K562 (cell line): ENCODE measurements around the gene ELOF1. TPM values are rescaled to one million over a fixed set of nuclear protein-coding genes. Genes with fewer than 3 reads are reported as not detected.

Experiments
- CBFA2T2 ChIP-seq: fragments of 450-650 bp; conservative IDR thresholded peaks from 2 replicates; pipeline ENCODE4 v1.6.1; 2017; ENCODE audit warnings: mild to moderate bottlenecking
- DMBX1 ChIP-seq: fragments of 250-450 bp; sonication (Bioruptor Pico); IDR thresholded peaks from 2 replicates; pipeline ENCODE4 v1.8.0; 2022; ENCODE audit warnings: inconsistent platforms, mild to moderate bottlenecking, moderate library complexity, borderline replicate concordance
- FOXA3 ChIP-seq, 2 experiments: fragments of 450-650 bp in 1 of 2; sonication (generic) in 1 of 2; formaldehyde crosslinking; IDR thresholded peaks in 1 of 2; conservative IDR thresholded peaks in 1 of 2; 2 replicates each; pipeline versions ENCODE4 v1.4.0 to v1.8.0; 2020 to 2022; ENCODE audit warnings: mild to moderate bottlenecking in 2 of 2, missing genetic modification reagents in 1 of 2
- GATAD2B ChIP-seq: fragments of 450-650 bp; IDR thresholded peaks from 2 replicates; pipeline ENCODE4 v1.6.1; 2017; ENCODE audit warnings: mild to moderate bottlenecking, borderline replicate concordance
- IFI16 ChIP-seq: fragments of 250-450 bp; sonication (Bioruptor Pico); IDR thresholded peaks from 2 replicates; pipeline ENCODE4 v2.1.2; 2022; ENCODE audit warnings: mild to moderate bottlenecking, inconsistent platforms
- MBD1 ChIP-seq: fragments of 250-450 bp; sonication (Bioruptor Pico); IDR thresholded peaks from 2 replicates; pipeline ENCODE4 v1.8.0; 2022; ENCODE audit warnings: inconsistent platforms
- NBN ChIP-seq: fragments of 450-650 bp; IDR thresholded peaks from 2 replicates; pipeline ENCODE4 v1.6.1; 2016; ENCODE audit warnings: low read depth, mild to moderate bottlenecking
- NFIX ChIP-seq: fragments of 250-450 bp; sonication (Bioruptor Pico); IDR thresholded peaks from 2 replicates; pipeline ENCODE4 v1.4.0; 2020; ENCODE audit warnings: low read depth, mild to moderate bottlenecking, moderate library complexity
- RBM39 ChIP-seq: fragments of 200-400 bp; formaldehyde crosslinking; optimal IDR thresholded peaks from 2 replicates; pipeline ENCODE3; 2018; ENCODE audit warnings: low read depth, low read length
- SAFB2 ChIP-seq: fragments of 200-400 bp; formaldehyde crosslinking; IDR thresholded peaks from 2 replicates; pipeline ENCODE4 v1.6.1; 2018; ENCODE audit warnings: borderline replicate concordance, low read length, low read depth, moderate library complexity; ENCODE audit not compliant: severe bottlenecking
- SP2 ChIP-seq: IDR thresholded peaks from 2 replicates; pipeline ENCODE4 v1.6.1; 2011; ENCODE audit warnings: mild to moderate bottlenecking, low read depth, low read length, moderate library complexity; ENCODE audit not compliant: poor library complexity, severe bottlenecking; ENCODE audit errors: extremely low read depth
- TAF15 ChIP-seq: fragments of 200-400 bp; formaldehyde crosslinking; IDR thresholded peaks from 2 replicates; pipeline ENCODE4 v1.6.1; 2017; ENCODE audit warnings: mild to moderate bottlenecking, low read depth, low read length, moderate library complexity
- TRIM28 ChIP-seq: fragments of 450-650 bp; IDR thresholded peaks from 2 replicates; pipeline ENCODE4 v1.6.1; 2017
- ZBTB12 ChIP-seq: fragments of 250-450 bp; sonication (Bioruptor Pico); IDR thresholded peaks from 2 replicates; pipeline ENCODE4 v1.4.0; 2020
- ZMIZ1 ChIP-seq, 2 experiments: fragments of 150-350 bp in 1 of 2; IDR thresholded peaks; 2 replicates each; pipeline ENCODE4 v1.6.1; 2012 to 2016; ENCODE audit warnings: low read depth in 2 of 2, low read length in 2 of 2, mild to moderate bottlenecking in 1 of 2, moderate library complexity in 1 of 2
- ZNF146 ChIP-seq: IDR thresholded peaks from one replicate; pipeline ENCODE4 v1.6.1; 2018; ENCODE audit warnings: missing compliant biosample characterization; ENCODE audit not compliant: unreplicated experiment
- ZNF57 ChIP-seq: fragments of 450-650 bp; formaldehyde crosslinking; IDR thresholded peaks from 2 replicates; pipeline ENCODE4 v1.4.0; 2020; ENCODE audit warnings: mild to moderate bottlenecking, moderate library complexity
- polyA plus RNA-seq, 8 experiments: library from polyadenylated mRNA; depleted of rRNA in 4 of 8; stranded (reverse) in 5 of 8; unstranded in 3 of 8; fragments of >200 nt; fragmentation: Nextera tagmentation in 2 of 8; fragmentation: Illumina TruSeq in 1 of 8; extraction: Ambion mirVana in 2 of 8; extraction: Trizol in 1 of 8; gene quantifications; 2 replicates each; pipeline versions ENCODE4 v1.2.1 to v1.2.3, GENCODE V29; 2011 to 2014; ENCODE audit warnings: inconsistent platforms in 1 of 8, missing spikeins in 1 of 8
- total RNA-seq, 7 experiments: library from RNA; depleted of rRNA in 6 of 7; stranded (reverse); fragments of >200 nt in 6 of 7; fragmentation: Illumina TruSeq in 2 of 7; extraction: Trizol in 2 of 7; gene quantifications; 2 replicates each; pipeline versions ENCODE4 v1.2.1 to v1.2.3, GENCODE V29; 2011 to 2021; ENCODE audit warnings: low replicate concordance in 1 of 7
- TF ChIP-seq, protein P1 (sequence below): sonication (generic); formaldehyde crosslinking; IDR thresholded peaks from 2 replicates; pipeline ENCODE4 v1.8.1; 2023; ENCODE audit warnings: mild to moderate bottlenecking, missing genetic modification reagents

The ELOF1 gene
- total and polyA plus RNA-seq, 9 of the 15 experiments (the other 6 are each of a cell fraction or from before 2014, with no cell fraction given), result 16.7 to 147 (median 74.2) TPM

DNA sequence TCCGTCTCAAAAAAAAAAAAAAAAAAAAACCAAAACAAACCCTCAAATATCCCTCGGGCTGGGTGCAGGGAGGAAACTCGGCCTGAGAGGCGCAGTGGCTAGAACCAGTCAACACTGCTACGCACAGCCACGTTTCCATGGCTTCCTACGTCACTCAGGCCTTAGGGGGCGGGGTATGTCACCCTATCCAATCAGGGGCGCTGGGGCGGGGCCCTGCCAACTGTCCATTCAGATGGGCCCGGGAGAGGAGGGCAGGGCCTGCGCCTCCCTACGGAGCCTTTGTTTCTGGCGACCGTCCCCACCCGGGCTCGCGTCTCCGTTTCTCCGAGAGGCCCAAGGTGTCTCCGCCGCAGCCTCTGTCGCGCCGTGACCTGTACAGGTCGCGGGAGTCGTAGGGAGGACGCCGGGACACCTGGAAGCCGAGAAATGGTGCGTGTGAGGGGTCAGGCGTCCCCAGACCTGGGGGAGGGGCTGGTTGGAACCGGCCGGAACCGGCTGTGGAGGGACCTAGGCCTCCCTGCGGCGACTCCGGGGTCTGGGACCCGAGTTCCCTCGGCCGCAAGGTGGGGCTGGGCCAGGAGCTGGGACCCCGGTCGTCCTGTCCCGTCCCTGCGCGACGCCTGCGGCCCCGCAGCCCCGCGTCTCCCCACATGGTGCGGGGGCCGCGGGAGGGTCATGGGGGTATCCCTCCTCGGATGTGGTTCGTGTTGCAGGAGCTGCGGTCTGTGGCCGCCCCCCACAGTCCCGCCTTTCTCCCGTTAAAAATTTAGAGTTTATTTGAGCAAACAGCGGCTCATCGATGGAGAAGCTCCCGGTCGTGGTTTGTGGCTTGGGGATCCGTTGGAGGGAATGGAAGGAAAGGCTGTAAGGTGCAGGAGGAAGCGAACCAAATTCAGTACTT, 38.4 kb upstream of the ELOF1 start, which contains the start of gene ZNF627 (continued):
- TF ChIP-seq MBD1 (CRISPR knock-in tag) (no peak), ZNF146 (CRISPR knock-in tag) (no peak), DMBX1 (0 out of 2 replicates have a peak, but pooled peaks have one; percentile 18), IFI16 (CRISPR knock-in tag) (no peak), FOXA3 (CRISPR knock-in tag; conservative IDR thresholded peaks at IDR 0.05 in 1 of 2, IDR thresholded peaks at IDR 0.05 in 1 of 2) (no peak), GATAD2B (no peak), CBFA2T2 (no peak), ZBTB12 (CRISPR knock-in tag) (0 out of 2 replicates have a peak, but pooled peaks have one; percentile 4), ZMIZ1 (IDR thresholded peaks at IDR 0.05; ENCODE audit: low read depth in 2 of 2, low read length in 2 of 2) (no peak), ZNF57 (CRISPR knock-in tag) (0 out of 2 replicates have a peak, but pooled peaks have one; percentile 61), SAFB2 (no peak), TAF15 (no peak), RBM39 (no peak), SP2 (no peak), NBN (peak; percentile 72; the same call in 1 of the 2 replicates), NFIX (no peak), TRIM28 (peak; percentile 19; the same call in 1 of the 2 replicates)
- TF ChIP-seq, protein P1, sequence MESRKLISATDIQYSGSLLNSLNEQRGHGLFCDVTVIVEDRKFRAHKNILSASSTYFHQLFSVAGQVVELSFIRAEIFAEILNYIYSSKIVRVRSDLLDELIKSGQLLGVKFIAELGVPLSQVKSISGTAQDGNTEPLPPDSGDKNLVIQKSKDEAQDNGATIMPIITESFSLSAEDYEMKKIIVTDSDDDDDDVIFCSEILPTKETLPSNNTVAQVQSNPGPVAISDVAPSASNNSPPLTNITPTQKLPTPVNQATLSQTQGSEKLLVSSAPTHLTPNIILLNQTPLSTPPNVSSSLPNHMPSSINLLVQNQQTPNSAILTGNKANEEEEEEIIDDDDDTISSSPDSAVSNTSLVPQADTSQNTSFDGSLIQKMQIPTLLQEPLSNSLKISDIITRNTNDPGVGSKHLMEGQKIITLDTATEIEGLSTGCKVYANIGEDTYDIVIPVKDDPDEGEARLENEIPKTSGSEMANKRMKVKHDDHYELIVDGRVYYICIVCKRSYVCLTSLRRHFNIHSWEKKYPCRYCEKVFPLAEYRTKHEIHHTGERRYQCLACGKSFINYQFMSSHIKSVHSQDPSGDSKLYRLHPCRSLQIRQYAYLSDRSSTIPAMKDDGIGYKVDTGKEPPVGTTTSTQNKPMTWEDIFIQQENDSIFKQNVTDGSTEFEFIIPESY, result peak; percentile 65; the same call in 1 of the 2 replicates
